ENCODE data around the gene OR5V1.
"Not testable (repeated sequence)": the region's sequence is repeated elsewhere in the genome, so short reads cannot be mapped to it uniquely, and the experiment has no call there.

OR5V1 gene

GRCh38 chr6:29368765-29369164, at the start of gene OR5V1:
TSS of gene OR5V1 (minus strand) at chr6:29368865. CDS start at chr6:29356195, 12,670 bp downstream.
- DNase-seq (ENCODE audit: low spot score) = no peak

- DNase-seq (ENCODE audit: low spot score) = no peak
Measured at GRCh38 chr6:29414588-29414987, 45.9 kb upstream of the OR5V1 start, which contains the start of gene OR12D1. TSS of gene OR12D1 (plus strand) at chr6:29414928.

GRCh38 chr6:29403801-29404200, 35.1 kb upstream of the OR5V1 start:
- DNase-seq (ENCODE audit: low spot score) = no peak

GRCh38 chr6:29399525-29399924, 30.9 kb upstream of the OR5V1 start:
- DNase-seq (ENCODE audit: low spot score) = no peak

- DNase-seq (ENCODE audit: low spot score) = no peak
Measured at GRCh38 chr6:29395331-29395730, 26.7 kb upstream of the OR5V1 start, which contains the start of gene OR12D2. TSS of gene OR12D2 (plus strand) at chr6:29395631. CDS start at chr6:29396700, 1,069 bp downstream.

GRCh38 chr6:29388533-29388932, 19.9 kb upstream of the OR5V1 start:
- DNase-seq (ENCODE audit: low spot score) = no peak

GRCh38 chr6:29376003-29376402, 7.3 kb upstream of the OR5V1 start:
- no peak for DNase-seq (ENCODE audit: low spot score)

GRCh38 chr6:29375191-29375590, 6.5 kb upstream of the OR5V1 start, which contains the start of gene OR12D3:
TSS of gene OR12D3 (minus strand) at chr6:29375291. CDS start at chr6:29375287, 4 bp downstream.
- no peak for DNase-seq (ENCODE audit: low spot score)

GRCh38 chr6:29355603-29356002, 13.1 kb downstream of the OR5V1 start:
- no peak for DNase-seq (ENCODE audit: low spot score)

- DNase-seq (ENCODE audit: low spot score) = no peak
Measured at GRCh38 chr6:29354980-29355379, 13.7 kb downstream of the OR5V1 start.

GRCh38 chr6:29349348-29349747, 19.3 kb downstream of the OR5V1 start:
- not testable (repeated sequence) for DNase-seq (ENCODE audit: low spot score)

- DNase-seq (ENCODE audit: low spot score) = no peak
Measured at GRCh38 chr6:29345380-29345779, 23.3 kb downstream of the OR5V1 start.

GRCh38 chr6:29336269-29336668, 32.4 kb downstream of the OR5V1 start:
- DNase-seq (ENCODE audit: low spot score) = no peak

GRCh38 chr6:29332676-29333075, 36.0 kb downstream of the OR5V1 start:
- no peak for DNase-seq (ENCODE audit: low spot score)

- DNase-seq (ENCODE audit: low spot score) = no peak
Measured at GRCh38 chr6:29325777-29326176, 42.9 kb downstream of the OR5V1 start.

GRCh38 chr6:29323332-29323731, 45.3 kb downstream of the OR5V1 start:
- DNase-seq (ENCODE audit: low spot score) = not testable (repeated sequence)

GRCh38 chr6:29319931-29320330, 48.7 kb downstream of the OR5V1 start:
- DNase-seq (ENCODE audit: low spot score) = no peak

Data from HuH-7.5 (cell line).